A673 (cell line): ENCODE measurements around the gene DNAH10. TPM values are rescaled to one million over a fixed set of nuclear protein-coding genes. Genes with fewer than 3 reads are reported as not detected.

Experiments
- BruUV-seq: library from RNA; stranded (reverse); fragments of 400-500 nt; replicated peaks from 2 replicates; lab custom pipeline; 2021; lab: Mats Ljungman, UMichigan
- CTCF ChIA-PET: fragments of 300-600 bp; sonication (Branson Sonifier 250); formaldehyde crosslinking; loops from one replicate; lab custom pipeline; 2022; ENCODE audit warnings: antibody characterized with exemption; lab: Charles Lee
- POLR2A ChIA-PET: fragments of 300-600 bp; sonication (Branson Sonifier 250); formaldehyde crosslinking; loops from one replicate; lab custom pipeline; 2022; ENCODE audit warnings: antibody characterized with exemption; ENCODE audit not compliant: low non-redundant PET; lab: Charles Lee
- DNase-seq: peaks from one replicate; pipeline ENCODE4 v3.0.0-alpha.2; 2015; ENCODE audit warnings: low spot score
- H3K27ac ChIP-seq: fragments of 200-600 bp; sonication (generic); 2 replicates; pipeline ENCODE4 v1.5.1; 2016; ENCODE audit warnings: mixed run types, low read depth, mild to moderate bottlenecking, mixed read lengths, antibody characterized with exemption, low read length; ENCODE audit not compliant: poor library complexity, severe bottlenecking
- H3K27me3 ChIP-seq: fragments of 200-600 bp; sonication (generic); replicated peaks from 2 replicates; pipeline ENCODE4 v1.6.1; 2017; ENCODE audit warnings: mixed run types, low read depth, mild to moderate bottlenecking, mixed read lengths, antibody characterized with exemption, low read length; ENCODE audit not compliant: insufficient read depth, poor library complexity
- H3K36me3 ChIP-seq: fragments of 200-600 bp; sonication (generic); 2 replicates; pipeline ENCODE4 v1.6.1; 2016; ENCODE audit warnings: mixed run types, mild to moderate bottlenecking, mixed read lengths, antibody characterized with exemption, low read length; ENCODE audit not compliant: insufficient read depth, poor library complexity, severe bottlenecking
- H3K4me1 ChIP-seq: fragments of 200-600 bp; sonication (generic); 2 replicates; pipeline ENCODE4 v1.6.1; 2017; ENCODE audit warnings: mixed run types, mild to moderate bottlenecking, mixed read lengths, antibody characterized with exemption, low read length; ENCODE audit not compliant: insufficient read depth, poor library complexity, severe bottlenecking
- H3K4me3 ChIP-seq: fragments of 200-600 bp; sonication (generic); 2 replicates; pipeline ENCODE4 v1.5.1; 2016; ENCODE audit warnings: low read depth, mixed run types, mild to moderate bottlenecking, mixed read lengths, low read length; ENCODE audit not compliant: poor library complexity, severe bottlenecking
- H3K9me3 ChIP-seq: fragments of 200-600 bp; sonication (generic); 2 replicates; pipeline ENCODE4 v1.6.1; 2016; ENCODE audit warnings: mixed run types, low read depth, mild to moderate bottlenecking, mixed read lengths, antibody characterized with exemption, low read length; ENCODE audit not compliant: poor library complexity, severe bottlenecking
- CTCF ChIP-seq: fragments of 300-800, 200-600 bp; sonication (generic); conservative IDR thresholded peaks from 2 replicates; pipeline ENCODE4 v1.5.1; 2017; ENCODE audit warnings: low read depth, mild to moderate bottlenecking, antibody characterized with exemption, low read length, moderate library complexity, mixed read lengths
- EZH2 ChIP-seq: fragments of 200-600 bp; sonication (generic); IDR thresholded peaks from 2 replicates; pipeline ENCODE4 v1.6.1; 2017; ENCODE audit warnings: borderline replicate concordance, low read depth, mild to moderate bottlenecking, mixed read lengths, antibody characterized with exemption, low read length; ENCODE audit not compliant: poor library complexity, severe bottlenecking
- intact Hi-C: fragments of 100-400 bp; cut with micrococcal nuclease; formaldehyde crosslinking; loops from one replicate; pipeline ENCODE4 v1.10.0; 2022; ENCODE audit not compliant: unreplicated experiment
- total RNA-seq: library from RNA; stranded (reverse); gene quantifications from 2 replicates; pipeline ENCODE4 v1.2.3, GENCODE V29; 2021

DNAH10 gene
- total RNA-seq, 1 experiment from 2014 or later: 1.1 TPM

GRCh38 chr12:123903301-123904065, 141.4 kb downstream of the DNAH10 start:
- intact Hi-C loops: no loop called here
- Histone ChIP-seq H3K9me3 (no peaks in the 10 kb centered on the region), H3K27ac (no peak overlapping the region), H3K36me3 (no peaks in the 10 kb centered on the region), H3K4me1 (peaks cover 5% of the 10 kb centered on the region), H3K4me3 (no peak overlapping the region), H3K27me3 (no peaks in the 10 kb centered on the region)
- no peak for DNase-seq
- BruUV-seq: no TSS peak
- ChIA-PET CTCF (no interaction called here), POLR2A (no interaction called here)
- TF ChIP-seq CTCF: no peak
- no peak for TF ChIP-seq EZH2

GRCh38 chr12:123905319-123905925, 143.3 kb downstream of the DNAH10 start:
- intact Hi-C loops: no loop called here
- CTCF ChIA-PET: interaction anchor here (0.7 to 1.2 kb wide), 8 partner anchors 8 to 995 kb away, joined by 3 to 8 read pairs (median 4); no protein-coding TSS in a partner anchor
- no peaks in the 10 kb centered on the region for H3K27me3 ChIP-seq
- no peak overlapping the region for H3K27ac ChIP-seq
- POLR2A ChIA-PET: interaction anchor here (0.5 kb wide), 1 partner anchor 10 kb away, joined by 12 read pairs; no protein-coding TSS in a partner anchor
- H3K9me3 ChIP-seq: no peaks in the 10 kb centered on the region
- DNase-seq: peak; percentile 85
- no peaks in the 10 kb centered on the region for H3K36me3 ChIP-seq
- no peak overlapping the region for H3K4me3 ChIP-seq
- BruUV-seq: no TSS peak
- TF ChIP-seq CTCF (peak; percentile 91), EZH2 (no peak)
- peaks cover 5% of the 10 kb centered on the region for H3K4me1 ChIP-seq

- POLR2A ChIA-PET: no interaction called here
- no peak for DNase-seq
- no TSS peak for BruUV-seq
Observed at GRCh38 chr12:123906711-123907420, 144.8 kb downstream of the DNAH10 start.

More at GRCh38 chr12:123906711-123907420, 144.8 kb downstream of the DNAH10 start:
- CTCF ChIA-PET: no interaction called here
- Histone ChIP-seq H3K9me3 (no peaks in the 10 kb centered on the region), H3K4me3 (no peak overlapping the region), H3K4me1 (no peaks in the 10 kb centered on the region), H3K36me3 (no peaks in the 10 kb centered on the region), H3K27me3 (no peaks in the 10 kb centered on the region), H3K27ac (no peak overlapping the region)
- no peak for TF ChIP-seq EZH2
- no peak for TF ChIP-seq CTCF
- intact Hi-C loops: no loop called here
